ENCODE data around the gene GAB3.

DNA sequence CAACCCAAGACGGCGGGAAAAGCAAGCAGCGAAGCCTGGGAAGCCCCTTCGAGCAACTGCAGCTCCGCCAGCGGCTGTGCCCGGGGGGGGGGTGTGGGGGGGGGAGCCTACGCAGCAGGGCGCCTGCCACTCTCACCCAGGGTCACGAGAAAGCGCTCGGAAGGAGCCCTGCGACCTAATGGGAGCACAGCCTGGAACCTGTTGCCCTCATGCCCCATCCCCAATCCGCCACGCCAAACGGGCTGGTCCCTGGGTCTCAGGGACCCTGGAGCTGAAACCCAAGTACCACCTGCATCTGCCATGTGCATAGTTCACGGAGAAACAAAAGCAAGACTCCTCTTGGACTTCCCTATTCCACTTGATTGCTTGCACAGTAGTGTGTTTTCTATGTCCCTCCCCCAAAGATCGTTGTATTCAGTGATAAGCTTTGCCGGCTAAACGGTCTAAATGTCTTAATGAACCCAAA, 359 bp upstream of the GAB3 start:
- TF ChIP-seq CTCF (IDR thresholded peaks at IDR 0.05; ENCODE audit: insufficient read depth, low read length, poor library complexity, severe bottlenecking) (no peak), EZH2phosphoT487 (conservative IDR thresholded peaks at IDR 0.05; ENCODE audit: low read length) (no peak)

Measured in SU-DHL-6 (cell line).